ENCODE data around the gene VPS16. TPM values are rescaled to one million over a fixed set of nuclear protein-coding genes. Genes with fewer than 3 reads are reported as not detected.

The VPS16 gene
- total and polyA plus RNA-seq, 8 donors = 5.8 to 53.0 (median 23.3) TPM

DNA sequence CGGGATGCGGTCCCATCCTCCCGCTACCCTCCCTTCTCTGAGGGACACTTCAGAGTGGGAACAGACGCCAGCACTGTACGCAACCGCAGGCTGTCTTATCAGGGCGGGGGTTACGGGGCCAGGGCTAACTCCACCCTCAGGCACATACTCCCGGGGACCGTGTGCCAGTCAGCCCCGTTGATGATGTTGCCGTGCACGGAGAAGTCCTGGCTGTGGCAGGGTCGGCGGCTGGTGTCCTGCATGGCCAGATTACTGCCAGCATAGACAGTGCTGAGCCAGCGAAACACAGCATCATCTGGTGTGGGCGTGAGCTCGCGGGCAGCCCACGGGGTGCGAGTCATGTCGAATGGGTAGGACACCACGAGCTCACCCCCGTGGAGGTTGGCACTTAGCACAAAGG is 45.1 kb upstream of the VPS16 start:
- intact Hi-C loops (cut with DNase I; ENCODE audit: low total_unique reads) = no loop called here
- TF ChIP-seq POLR2AphosphoS5 (IDR thresholded peaks at IDR 0.05) (no peak), EP300 (IDR thresholded peaks at IDR 0.05) (no peak), CTCF (IDR thresholded peaks at IDR 0.05) (no peak), POLR2A (IDR thresholded peaks at IDR 0.05) (no peak)
- H3K36me3 ChIP-seq = no peaks in the 10 kb centered on the region
- H3K27ac ChIP-seq = no peak overlapping the region
- WGBS, 5 donors = 63 to 86% (median 68%) methylated on average over 10 to 24 of the region's 24 CpGs
- H3K4me1 ChIP-seq = peaks cover 5 to 16% (median 14%) of the 10 kb centered on the region in 4 donors
- no peak overlapping the region for H3K4me3 ChIP-seq
- no peak for DNase-seq
- no peaks in the 10 kb centered on the region for H3K9me3 ChIP-seq
- H3K27me3 ChIP-seq = peaks cover 4 to 86% (median 20%) of the 10 kb centered on the region in 3 donors

DNA sequence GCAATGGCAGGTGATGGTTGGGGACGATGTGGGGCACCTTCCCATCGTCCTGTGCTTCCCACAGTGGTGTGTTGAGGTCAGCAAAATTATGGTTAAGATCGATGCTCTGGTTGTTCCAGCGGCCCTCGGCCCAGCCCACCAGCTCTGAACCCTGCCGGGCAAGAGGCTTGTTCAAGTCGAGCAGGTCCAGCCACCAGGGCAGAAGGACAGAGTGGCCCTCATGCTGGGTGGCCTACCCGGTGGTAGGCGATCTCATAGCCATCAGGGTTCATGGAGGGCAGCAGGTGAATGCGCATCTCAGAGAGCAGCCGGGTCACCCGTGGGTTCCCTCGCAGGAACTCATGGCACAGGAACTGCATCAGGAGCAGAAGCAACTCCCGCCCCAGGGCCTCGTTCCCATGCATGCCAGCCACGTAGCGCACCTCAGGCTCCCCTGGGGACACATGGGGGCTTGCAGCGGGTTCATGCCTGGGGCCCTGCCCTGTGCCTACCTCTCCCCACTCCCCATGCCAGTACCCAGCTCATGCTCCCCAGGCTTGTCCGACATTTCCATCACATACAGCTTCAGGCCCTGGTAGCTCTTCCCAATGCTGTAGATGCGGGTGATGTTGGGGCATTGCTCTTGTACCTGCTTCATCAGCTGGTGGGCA is 44.4 kb upstream of the VPS16 start:
- Histone ChIP-seq H3K27ac (no peak overlapping the region), H3K4me3 (no peak overlapping the region), H3K9me3 (no peaks in the 10 kb centered on the region), H3K36me3 (no peaks in the 10 kb centered on the region), H3K4me1 (peaks cover 5 to 23% (median 19%) of the 10 kb centered on the region in 4 donors), H3K27me3 (peaks cover 4 to 93% (median 27%) of the 10 kb centered on the region in 3 donors)
- 90 to 95% (median 95%) methylated on average over 11 to 20 of the region's 20 CpGs for WGBS, 5 donors
- intact Hi-C loops (cut with DNase I; ENCODE audit: low total_unique reads) = no loop called here
- TF ChIP-seq POLR2AphosphoS5 (IDR thresholded peaks at IDR 0.05) (no peak), POLR2A (IDR thresholded peaks at IDR 0.05) (no peak), CTCF (IDR thresholded peaks at IDR 0.05) (no peak), EP300 (IDR thresholded peaks at IDR 0.05) (no peak)
- DNase-seq = no peak

DNA sequence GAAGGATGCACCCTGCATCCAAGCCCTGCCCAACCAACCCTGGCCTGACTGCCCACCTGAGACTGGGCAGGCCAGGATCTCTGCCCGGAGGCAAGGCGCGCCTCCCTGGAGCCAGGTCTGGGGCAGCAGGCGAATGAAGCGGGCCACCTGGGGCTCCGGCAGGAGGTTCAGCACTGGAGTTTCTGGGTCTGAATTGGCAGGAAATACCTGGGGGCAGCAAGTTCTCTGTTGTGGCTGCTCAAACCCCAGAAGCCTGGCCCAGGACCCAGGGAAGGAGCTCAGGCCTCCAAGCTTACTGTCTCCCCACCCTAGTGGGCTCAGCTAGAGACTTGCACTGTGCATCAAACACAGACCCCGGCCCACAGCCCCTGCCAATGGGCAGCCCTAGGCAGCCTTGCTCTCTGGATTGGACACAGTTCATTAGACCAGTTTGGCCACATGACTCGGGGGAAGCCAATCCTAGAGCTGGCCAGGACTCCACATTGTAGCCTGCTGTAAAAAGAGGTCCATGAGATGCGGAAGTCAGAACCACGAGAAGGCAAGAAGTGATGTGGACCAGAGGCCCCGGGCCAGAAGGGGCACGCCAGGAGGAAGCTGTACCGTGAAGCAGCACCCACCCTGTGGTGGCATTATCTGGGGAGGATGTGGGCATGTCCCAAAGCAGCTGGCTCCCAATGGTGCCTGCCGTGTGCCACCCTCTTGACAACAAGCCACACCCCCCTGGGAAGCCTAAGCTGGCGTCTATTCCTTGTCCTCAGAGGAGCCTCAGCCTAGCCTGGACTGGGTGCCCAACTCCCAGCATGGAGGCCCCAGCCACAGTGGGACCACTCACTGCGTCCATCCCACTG is 43.2 kb upstream of the VPS16 start:
- H3K27ac ChIP-seq = no peak overlapping the region
- peaks cover 5 to 25% (median 22%) of the 10 kb centered on the region in 4 donors for H3K4me1 ChIP-seq
- no peaks in the 10 kb centered on the region for H3K36me3 ChIP-seq
- DNase-seq = no peak
- intact Hi-C loops (cut with DNase I; ENCODE audit: low total_unique reads) = no loop called here
- WGBS, 5 donors = 75 to 87% (median 84%) methylated on average over 15 to 16 of the region's 16 CpGs
- H3K9me3 ChIP-seq = no peaks in the 10 kb centered on the region
- H3K4me3 ChIP-seq = no peak overlapping the region
- no peak for TF ChIP-seq POLR2A (IDR thresholded peaks at IDR 0.05)
- TF ChIP-seq CTCF (IDR thresholded peaks at IDR 0.05) = no peak
- TF ChIP-seq EP300 (IDR thresholded peaks at IDR 0.05) = no peak
- TF ChIP-seq POLR2AphosphoS5 (IDR thresholded peaks at IDR 0.05) = no peak
- H3K27me3 ChIP-seq = peaks cover 4 to 95% (median 37%) of the 10 kb centered on the region in 3 donors

- Histone ChIP-seq H3K27me3 (peaks cover 4 to 97% (median 44%) of the 10 kb centered on the region in 3 donors), H3K27ac (no peak overlapping the region), H3K4me1 (peaks cover 5 to 25% (median 22%) of the 10 kb centered on the region in 4 donors), H3K36me3 (no peaks in the 10 kb centered on the region), H3K9me3 (no peaks in the 10 kb centered on the region), H3K4me3 (no peak overlapping the region)
- DNase-seq = no peak
- intact Hi-C loops (cut with DNase I; ENCODE audit: low total_unique reads) = no loop called here
- 79 to 88% (median 87%) methylated on average over 14 to 19 of the region's 19 CpGs for WGBS, 5 donors
- TF ChIP-seq POLR2AphosphoS5 (IDR thresholded peaks at IDR 0.05) (no peak), EP300 (IDR thresholded peaks at IDR 0.05) (no peak), CTCF (IDR thresholded peaks at IDR 0.05) (no peak), POLR2A (IDR thresholded peaks at IDR 0.05) (no peak)
Observed at GRCh38 chr20:2798095-2798805, 42.3 kb upstream of the VPS16 start.

Measured in stomach (tissue), 9 donors.